ENCODE data around the gene CDH13. TPM values are rescaled to one million over a fixed set of nuclear protein-coding genes. Genes with fewer than 3 reads are reported as not detected.

The CDH13 gene
- total and polyA plus RNA-seq, 2 of the 8 experiments (the other 6 are each of a cell fraction or from before 2014, with no cell fraction given) = 2.3 to 2.4 TPM

DNA sequence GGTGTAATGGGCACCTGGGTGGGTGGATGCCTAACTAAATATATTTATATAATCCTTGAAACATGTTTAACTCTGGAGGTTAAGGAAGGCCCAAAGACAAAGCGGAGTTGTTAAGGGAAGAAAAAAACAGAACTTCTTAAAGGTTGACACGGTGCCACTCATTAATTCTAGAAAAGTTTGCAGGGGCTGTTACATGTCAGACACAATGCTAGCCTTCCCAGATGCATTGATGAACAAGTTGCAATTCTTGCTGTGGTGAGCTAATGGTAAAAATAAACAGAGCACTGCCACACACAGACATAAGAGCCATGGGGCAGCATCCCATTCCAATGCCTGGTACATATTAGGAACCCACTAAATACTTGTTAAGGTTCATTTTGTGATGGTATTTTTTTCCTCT lies 109.5 kb downstream of the CDH13 start:
- DNase-seq (ENCODE audit: low read depth in 1 of 2, low spot score in 2 of 2) = no peak
- Histone ChIP-seq H3K9ac (replicated peaks in 1 of 4; ENCODE audit: extremely low read depth in 1 of 4, low read depth in 3 of 4, low read length in 3 of 4) (no peak overlapping the region), H3K4me2 (ENCODE audit: insufficient read depth in 1 of 2, low read depth in 2 of 2, low read length in 2 of 2) (no peak overlapping the region), H3K36me3 (ENCODE audit: control insufficient read depth in 2 of 4, insufficient read depth in 4 of 4, low read length in 3 of 4) (no peaks in the 10 kb centered on the region), H3K27me3 (replicated peaks in 1 of 4; ENCODE audit: control insufficient read depth in 3 of 4, extremely low read depth in 1 of 4, insufficient read depth in 3 of 4, low read length in 3 of 4) (no peaks in the 10 kb centered on the region), H2BK15ac (ENCODE audit: low read length) (no peak overlapping the region), H4K20me1 (replicated peaks in 1 of 2; ENCODE audit: control insufficient read depth in 1 of 2, insufficient read depth in 2 of 2, low read length in 2 of 2) (no peaks in the 10 kb centered on the region), H2BK5ac (ENCODE audit: low read depth, low read length) (no peak overlapping the region), H2BK20ac (ENCODE audit: low read length) (no peak overlapping the region), H3K79me2 (ENCODE audit: control insufficient read depth in 1 of 2, insufficient read depth in 2 of 2, low read length in 2 of 2) (no peaks in the 10 kb centered on the region), H3K23ac (ENCODE audit: insufficient read length) (no peak overlapping the region), H2AFZ (ENCODE audit: low read length) (no peak overlapping the region), H2BK120ac (replicated peaks; ENCODE audit: low read depth, low read length) (no peak overlapping the region), H3K4me1 (replicated peaks in 1 of 4; ENCODE audit: control insufficient read depth in 3 of 4, insufficient read depth in 4 of 4, low read length in 3 of 4) (no peaks in the 10 kb centered on the region), H3K79me1 (ENCODE audit: low read depth, low read length) (no peaks in the 10 kb centered on the region), H3K14ac (ENCODE audit: insufficient read length) (no peak overlapping the region), H3K18ac (ENCODE audit: extremely low read depth, low read length) (no peak overlapping the region), H3K4ac (replicated peaks; ENCODE audit: insufficient read length, low read depth, low read length) (no peak overlapping the region), H2BK12ac (ENCODE audit: low read depth, low read length) (no peak overlapping the region), H3K56ac (replicated peaks; ENCODE audit: insufficient read length, low read depth, low read length) (no peak overlapping the region), H3K23me2 (ENCODE audit: low read depth, low read length) (no peaks in the 10 kb centered on the region), H3K27ac (ENCODE audit: low read depth, low read length) (no peak overlapping the region), H4K91ac (replicated peaks; ENCODE audit: insufficient read length, low read length) (no peak overlapping the region), H3K9me3 (ENCODE audit: insufficient read depth in 2 of 2, low read depth in 1 of 2, low read length in 1 of 2) (no peaks in the 10 kb centered on the region; a peak in 1 of 4 replicates), H2AK5ac (ENCODE audit: low read depth, low read length) (no peak overlapping the region), H3K4me3 (ENCODE audit: extremely low read depth in 1 of 4, insufficient read depth in 2 of 4, low read depth in 3 of 4, low read length in 4 of 4) (no peak overlapping the region), H4K8ac (ENCODE audit: extremely low read depth, insufficient read depth, low read length) (no peak overlapping the region), H4K5ac (ENCODE audit: insufficient read length, low read depth, low read length) (no peak overlapping the region)
- 93% methylated on average over 2 of the region's 2 CpGs; no CpG with 5 or more reads in 1 of the 2 experiments for WGBS, 2 experiments (ENCODE audit: extremely low coverage in 1 of 2, insufficient coverage in 1 of 2, insufficient read length in 1 of 2, insufficient replicate concordance in 2 of 2, low coverage in 1 of 2, low lambda C conversion rate in 2 of 2, missing lambda C conversion rate in 1 of 2)
- CTCF ChIA-PET (ENCODE audit: partially characterized antibody) = interaction anchor here (2.0 kb wide), 1 partner anchor 9 kb away, joined by 5 read pairs; no protein-coding TSS in a partner anchor
- POLR2A ChIA-PET (ENCODE audit: partially characterized antibody) = no interaction called here
- TF ChIP-seq CHD2 (IDR thresholded peaks at IDR 0.05; ENCODE audit: low read length) = no peak
- no peak for TF ChIP-seq YY1 (IDR thresholded peaks at IDR 0.05; ENCODE audit: low read depth, low read length)
- TF ChIP-seq SP1 (IDR thresholded peaks at IDR 0.05; ENCODE audit: low read depth, low read length) = no peak
- TF ChIP-seq CEBPB (IDR thresholded peaks at IDR 0.05; ENCODE audit: low read depth, low read length) = no peak
- no peak for TF ChIP-seq HDAC2 (IDR thresholded peaks at IDR 0.05; ENCODE audit: borderline replicate concordance in 1 of 2, low read depth in 2 of 2, low read length in 2 of 2)
- TF ChIP-seq, protein P1, sequence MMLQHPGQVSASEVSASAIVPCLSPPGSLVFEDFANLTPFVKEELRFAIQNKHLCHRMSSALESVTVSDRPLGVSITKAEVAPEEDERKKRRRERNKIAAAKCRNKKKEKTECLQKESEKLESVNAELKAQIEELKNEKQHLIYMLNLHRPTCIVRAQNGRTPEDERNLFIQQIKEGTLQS (IDR thresholded peaks at IDR 0.05; ENCODE audit: insufficient read depth, low read depth, low read length) = no peak
- no peak for TF ChIP-seq SAP30 (IDR thresholded peaks at IDR 0.05; ENCODE audit: insufficient read depth, insufficient replicate concordance, low read length)
- TF ChIP-seq RBBP5 (IDR thresholded peaks at IDR 0.05; ENCODE audit: borderline replicate concordance, low read depth, low read length) = no peak
- TF ChIP-seq EP300 (IDR thresholded peaks at IDR 0.05; ENCODE audit: borderline replicate concordance in 1 of 2, low read depth in 2 of 2, low read length in 2 of 2) = no peak
- TF ChIP-seq GABPA (IDR thresholded peaks at IDR 0.05; ENCODE audit: borderline replicate concordance, insufficient read depth, low read length) = no peak
- no peak for TF ChIP-seq SP4 (IDR thresholded peaks at IDR 0.05; ENCODE audit: low read length)
- no peak for TF ChIP-seq TBP (IDR thresholded peaks at IDR 0.05; ENCODE audit: low read depth, low read length)
- no peak for TF ChIP-seq NANOG (IDR thresholded peaks at IDR 0.05; ENCODE audit: insufficient read depth, low read depth, low read length, poor library complexity, severe bottlenecking)
- FAIRE-seq = no peak
